ENCODE results near the gene ARHGAP26.

GRCh38 chr5:142971303-142972013 lies 201.3 kb downstream of the ARHGAP26 start:
- TF ChIP-seq CTCF (IDR thresholded peaks at IDR 0.05 in 8 of 11, conservative IDR thresholded peaks at IDR 0.05 in 3 of 11): no peak
- TF ChIP-seq POLR2AphosphoS5 (IDR thresholded peaks at IDR 0.05): no peak
